Activated naive CD4-positive, alpha-beta T cell treated with anti-CD3 and anti-CD28 coated beads, Interleukin-2, amount 50 U/mL, for 72 hours (primary cell): ENCODE measurements around the gene NAT9. TPM values are rescaled to one million over a fixed set of nuclear protein-coding genes. Genes with fewer than 3 reads are reported as not detected.

Experiments
- ATAC-seq, 2 donors: fragments of 150-1000 bp; cut with Tn5 transposase; 2 replicates each; pipeline ENCODE4 v1.10.0; 2021; ENCODE audit warnings: mild to moderate bottlenecking in 2 of 2, moderate library complexity in 2 of 2
- DNase-seq, 2 donors: peaks; one replicate each; pipeline ENCODE4 v3.0.0; 2021 to 2022; ENCODE audit warnings: low spot score in 2 of 2
- H3K27ac Mint-ChIP-seq, 2 donors: one replicate each; pipeline ENCODE4 v1.8.0; 2022; ENCODE audit warnings: mild to moderate bottlenecking in 2 of 2, mixed read lengths in 2 of 2
- H3K36me3 Mint-ChIP-seq, 2 donors: one replicate each; pipeline ENCODE4 v1.8.0; 2022; ENCODE audit warnings: mixed read lengths in 2 of 2
- H3K9me3 Mint-ChIP-seq, 2 donors: one replicate each; pipeline ENCODE4 v1.8.0; 2022; ENCODE audit warnings: mixed read lengths in 2 of 2
- total RNA-seq, 2 donors: library from RNA; stranded (reverse); gene quantifications; one replicate each; pipeline ENCODE4 v1.2.3, GENCODE V29; 2022

Gene NAT9
- total RNA-seq, 2 donors from 2014 or later, result 38.2 to 57.2 TPM

DNA sequence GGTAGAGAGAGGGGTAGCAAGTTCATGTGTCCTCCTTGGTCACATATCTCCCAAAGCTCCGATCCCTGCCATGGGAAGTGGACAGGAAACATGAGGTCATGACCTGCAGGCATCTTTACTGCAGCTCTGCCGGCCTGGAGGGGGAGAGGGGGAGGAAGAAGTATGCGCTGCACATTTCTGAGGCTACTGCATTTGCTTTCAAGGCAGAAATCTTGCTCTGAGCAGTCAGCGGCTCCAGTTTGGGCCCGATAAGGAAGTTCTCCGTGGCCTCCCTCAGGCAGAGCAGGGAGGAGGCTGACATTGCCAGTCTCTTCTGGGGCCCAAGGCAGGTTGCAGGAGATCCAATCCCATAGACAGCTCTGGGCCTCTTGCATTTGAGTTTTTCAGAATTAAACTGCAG, 29.2 kb downstream of the NAT9 start:
- H3K36me3 Mint-ChIP-seq, result peaks cover 19 to 28% of the 10 kb centered on the region in 2 donors
- DNase-seq (no peak), ATAC-seq (no peak)
- no peak overlapping the region for H3K27ac Mint-ChIP-seq
- H3K9me3 Mint-ChIP-seq, result peaks cover 0 to 10% of the 10 kb centered on the region in 2 donors

DNA sequence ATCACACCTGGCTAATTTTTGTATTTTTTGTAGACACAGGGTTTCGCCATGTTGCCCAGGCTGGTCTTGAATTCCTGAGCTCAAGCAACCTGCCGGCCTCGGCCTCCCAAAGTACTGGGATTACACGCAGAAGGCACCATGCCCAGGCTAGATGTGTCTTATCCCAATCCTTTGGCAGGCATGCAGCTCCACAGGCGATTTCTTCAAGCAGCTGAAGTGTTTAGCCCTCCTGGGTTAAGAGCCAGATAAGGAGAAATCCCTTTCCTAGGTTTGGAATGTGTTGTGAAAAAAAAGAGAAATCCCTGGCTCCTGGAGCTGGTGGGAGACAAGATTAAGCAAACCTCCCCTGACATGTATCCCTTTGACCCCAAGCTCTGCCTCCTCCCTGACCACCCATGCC, 29.8 kb downstream of the NAT9 start:
- H3K36me3 Mint-ChIP-seq, result peaks cover 18 to 24% of the 10 kb centered on the region in 2 donors
- peaks cover 0 to 10% of the 10 kb centered on the region in 2 donors for H3K9me3 Mint-ChIP-seq
- H3K27ac Mint-ChIP-seq, result no peak overlapping the region
- ATAC-seq, result no peak
- DNase-seq, result no peak

DNA sequence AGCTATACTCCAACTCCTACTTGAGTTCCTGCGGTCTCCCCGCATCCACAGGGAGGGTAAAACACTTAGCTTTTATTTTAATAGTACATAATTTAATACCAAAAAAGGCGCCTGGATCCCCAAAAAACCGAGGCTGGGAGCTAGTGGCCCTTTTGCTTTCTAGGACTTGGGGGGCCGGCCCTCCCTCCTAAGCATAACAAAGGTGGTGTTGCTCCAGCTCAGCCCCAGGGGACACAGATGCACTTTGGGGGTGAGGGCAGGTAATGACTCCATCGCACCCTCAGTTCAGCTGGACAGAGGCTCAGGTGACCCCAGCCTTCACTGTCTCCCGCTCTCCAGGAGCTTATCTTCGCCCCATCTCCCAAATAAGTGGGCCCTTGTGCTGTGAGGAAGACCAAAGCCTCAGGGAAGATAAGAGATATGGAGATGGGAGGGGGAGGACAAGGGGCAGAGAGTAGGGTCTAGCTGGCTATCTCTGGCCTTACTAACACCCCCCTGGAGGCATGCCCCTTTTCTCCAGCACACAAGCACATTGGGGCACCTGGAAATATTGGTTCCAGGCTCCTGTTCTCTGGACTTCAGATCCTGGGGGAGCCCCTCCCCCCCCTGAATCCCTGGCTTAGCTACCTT, 30.5 kb downstream of the NAT9 start:
- ATAC-seq (no peak), DNase-seq (no peak)
- Mint-ChIP-seq H3K27ac (no peak overlapping the region), H3K36me3 (peaks cover 11 to 18% of the 10 kb centered on the region in 2 donors), H3K9me3 (peaks cover 0 to 10% of the 10 kb centered on the region in 2 donors)

DNA sequence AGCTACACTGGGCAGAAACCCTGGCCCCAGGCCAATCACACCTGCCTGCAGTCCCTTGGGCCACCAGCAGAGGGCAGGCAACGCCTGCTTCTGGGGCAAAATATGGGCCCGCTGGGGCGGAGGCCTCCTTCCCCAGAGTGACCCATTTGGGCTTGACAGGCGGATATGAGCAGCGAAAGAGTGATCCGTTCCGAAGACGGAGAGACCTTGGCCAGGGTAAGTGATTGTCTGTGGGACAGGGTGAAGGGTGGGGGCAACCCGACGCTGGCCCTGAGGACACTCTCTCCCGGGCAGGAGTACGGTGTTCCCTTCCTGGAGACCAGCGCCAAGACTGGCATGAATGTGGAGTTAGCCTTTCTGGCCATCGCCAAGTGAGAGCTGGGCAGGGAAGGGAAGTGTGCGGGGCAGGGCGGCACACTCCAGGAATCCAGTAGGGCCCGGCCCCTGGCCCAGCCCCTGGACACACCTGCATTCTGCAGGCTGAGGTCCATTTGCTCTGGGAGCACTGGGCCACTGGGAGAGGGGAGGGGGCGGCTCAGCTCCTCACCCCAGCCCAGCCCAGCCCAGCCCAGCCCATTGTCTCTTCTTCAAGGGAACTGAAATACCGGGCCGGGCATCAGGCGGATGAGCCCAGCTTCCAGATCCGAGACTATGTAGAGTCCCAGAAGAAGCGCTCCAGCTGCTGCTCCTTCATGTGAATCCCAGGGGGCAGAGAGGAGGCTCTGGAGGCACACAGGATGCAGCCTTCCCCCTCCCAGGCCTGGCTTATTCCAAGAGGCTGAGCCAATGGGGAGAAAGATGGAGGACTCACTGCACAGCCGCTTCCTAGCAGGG, 31.2 kb downstream of the NAT9 start:
- peaks cover 6 to 12% of the 10 kb centered on the region in 2 donors for H3K36me3 Mint-ChIP-seq
- ATAC-seq (peak; percentile 18 to 23), DNase-seq (peak; percentile 88 to 98)
- H3K9me3 Mint-ChIP-seq, result peaks cover 0 to 10% of the 10 kb centered on the region in 2 donors
- H3K27ac Mint-ChIP-seq, result peak overlapping the region in 1 of 2 donors; percentile 82

DNA sequence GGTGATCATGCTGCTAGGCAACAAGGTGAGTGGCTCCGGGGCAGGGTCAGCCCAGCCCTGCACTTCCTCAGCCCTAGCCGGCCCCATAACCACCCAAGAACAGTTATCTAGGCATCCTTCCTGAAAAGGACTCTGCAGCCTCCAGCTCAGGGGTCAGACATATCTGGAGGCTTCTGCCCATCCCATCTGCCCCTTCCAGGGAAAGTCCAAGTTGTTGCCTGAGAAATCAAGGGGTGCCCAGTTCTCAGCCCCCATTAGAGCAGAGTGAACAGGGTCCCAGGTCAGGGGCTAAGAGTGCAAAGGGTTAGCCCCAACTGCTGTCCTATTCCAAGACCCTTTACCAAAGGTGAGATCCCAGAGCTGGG, 31.8 kb downstream of the NAT9 start:
- H3K36me3 Mint-ChIP-seq, result peaks cover under 1 to 6% of the 10 kb centered on the region in 2 donors
- peak overlapping the region in 1 of 2 donors; percentile 82 for H3K27ac Mint-ChIP-seq
- peaks cover 0 to 10% of the 10 kb centered on the region in 2 donors for H3K9me3 Mint-ChIP-seq
- no peak for DNase-seq
- ATAC-seq, result no peak

DNA sequence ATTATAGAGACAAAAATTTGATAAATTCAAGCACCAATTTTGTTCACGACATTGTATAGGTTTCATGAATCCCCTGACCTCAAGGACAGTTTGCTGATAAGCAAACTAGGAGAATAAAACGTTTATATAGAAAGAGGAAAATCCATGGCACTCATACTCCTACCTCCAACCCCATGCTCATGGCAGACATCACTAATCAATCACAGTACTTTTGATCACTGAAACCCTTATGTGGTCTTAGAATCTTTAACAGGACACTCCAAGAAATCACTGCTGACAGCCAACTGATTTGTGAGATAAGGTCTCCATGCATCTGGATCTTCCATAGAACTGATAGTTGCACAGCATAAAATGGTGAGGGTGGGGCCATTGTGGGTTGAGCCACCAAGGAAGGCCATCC, 32.4 kb downstream of the NAT9 start:
- no peak for DNase-seq
- Mint-ChIP-seq H3K36me3 (peaks cover 0 to 5% of the 10 kb centered on the region in 2 donors), H3K9me3 (peaks cover 0 to 10% of the 10 kb centered on the region in 2 donors), H3K27ac (peak overlapping the region in 1 of 2 donors; percentile 76)
- no peak for ATAC-seq

DNA sequence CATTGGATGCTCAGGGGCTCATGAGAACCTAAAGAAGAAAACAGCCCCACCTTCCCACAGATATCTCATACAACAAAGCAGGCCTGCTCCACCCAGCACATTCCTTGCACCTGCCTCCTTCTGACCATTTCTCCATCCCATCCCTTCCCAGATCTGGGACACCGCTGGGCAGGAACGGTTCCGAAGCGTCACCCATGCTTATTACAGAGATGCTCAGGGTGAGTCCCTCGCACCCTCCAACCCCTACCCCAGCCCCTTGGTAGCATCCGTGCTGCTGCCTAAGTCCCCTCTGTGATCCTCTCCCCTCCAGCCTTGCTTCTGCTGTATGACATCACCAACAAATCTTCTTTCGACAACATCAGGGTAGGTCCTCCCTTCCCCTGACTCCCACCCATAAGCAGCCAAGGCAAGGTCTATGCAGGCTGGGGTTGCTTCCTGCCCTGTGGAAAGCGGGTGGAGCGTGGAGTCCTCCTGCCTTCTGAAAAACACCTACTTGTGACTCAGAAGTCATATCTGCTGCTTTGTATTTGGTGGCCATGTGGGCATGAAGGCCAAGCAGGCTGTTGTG, 33.1 kb downstream of the NAT9 start:
- Mint-ChIP-seq H3K36me3 (peaks cover 0 to 5% of the 10 kb centered on the region in 2 donors), H3K27ac (peak overlapping the region; percentile 40 to 76), H3K9me3 (peaks cover 0 to 10% of the 10 kb centered on the region in 2 donors)
- ATAC-seq (no peak), DNase-seq (no peak)

DNA sequence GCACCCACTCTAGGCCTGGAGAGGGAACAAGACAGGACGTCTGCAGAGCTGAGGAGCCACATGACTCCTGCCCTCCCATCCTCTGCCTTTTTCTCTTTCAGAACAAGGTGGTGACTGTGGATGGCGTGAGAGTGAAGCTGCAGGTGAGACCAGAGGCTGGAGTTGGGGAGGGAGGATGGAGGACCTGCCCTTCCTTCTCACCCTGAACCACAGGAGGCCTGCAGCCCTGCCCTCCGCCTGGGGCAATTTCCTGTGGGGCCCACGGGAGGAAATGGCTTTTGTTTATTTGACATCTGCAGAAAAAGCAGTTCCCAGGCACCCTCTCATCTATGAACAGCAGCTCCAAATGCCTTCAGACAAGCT, 34.0 kb downstream of the NAT9 start:
- peaks cover 0 to 5% of the 10 kb centered on the region in 2 donors for H3K36me3 Mint-ChIP-seq
- ATAC-seq, result peak; percentile 27
- H3K9me3 Mint-ChIP-seq, result peaks cover 0 to 10% of the 10 kb centered on the region in 2 donors
- peak overlapping the region; percentile 76 to 84 for H3K27ac Mint-ChIP-seq
- peak in 1 of 2 donors; percentile 67 for DNase-seq

DNA sequence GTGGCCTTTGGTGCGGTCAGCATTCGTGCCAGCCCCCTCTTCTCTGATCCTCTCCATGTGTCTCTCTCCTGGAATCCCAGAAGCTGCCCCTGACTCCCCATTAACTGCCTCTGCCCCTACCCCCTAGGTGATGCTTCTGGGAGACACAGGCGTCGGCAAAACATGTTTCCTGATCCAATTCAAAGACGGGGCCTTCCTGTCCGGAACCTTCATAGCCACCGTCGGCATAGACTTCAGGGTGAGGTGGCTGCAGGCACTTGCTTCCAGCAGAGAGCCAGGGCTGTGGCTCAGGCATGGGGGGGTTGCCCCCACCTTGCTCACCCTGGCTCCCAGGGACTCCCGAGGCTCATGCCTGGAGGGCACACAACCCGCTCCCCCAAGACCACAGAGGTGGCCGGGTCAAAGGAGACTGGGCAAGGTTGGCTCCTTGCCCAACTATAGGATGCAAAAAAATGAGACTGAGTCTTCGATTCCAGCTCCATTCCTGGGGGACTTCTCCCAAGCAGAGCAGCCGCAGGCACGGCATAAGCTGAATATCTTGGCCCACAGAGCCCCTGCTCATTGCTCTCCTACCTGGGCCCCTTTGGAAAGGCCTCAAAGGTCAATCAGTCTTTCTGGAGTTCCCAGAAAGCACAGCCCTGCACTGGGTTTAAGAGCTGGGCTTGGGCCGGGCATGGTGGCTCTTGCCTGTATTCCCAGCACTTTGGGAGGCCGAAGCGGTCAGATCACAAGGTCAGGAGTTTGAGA, 35.3 kb downstream of the NAT9 start:
- ATAC-seq (no peak), DNase-seq (no peak)
- Mint-ChIP-seq H3K27ac (peak overlapping the region in 1 of 2 donors; percentile 76), H3K9me3 (peaks cover 0 to 10% of the 10 kb centered on the region in 2 donors), H3K36me3 (peaks cover 0 to 5% of the 10 kb centered on the region in 2 donors)

DNA sequence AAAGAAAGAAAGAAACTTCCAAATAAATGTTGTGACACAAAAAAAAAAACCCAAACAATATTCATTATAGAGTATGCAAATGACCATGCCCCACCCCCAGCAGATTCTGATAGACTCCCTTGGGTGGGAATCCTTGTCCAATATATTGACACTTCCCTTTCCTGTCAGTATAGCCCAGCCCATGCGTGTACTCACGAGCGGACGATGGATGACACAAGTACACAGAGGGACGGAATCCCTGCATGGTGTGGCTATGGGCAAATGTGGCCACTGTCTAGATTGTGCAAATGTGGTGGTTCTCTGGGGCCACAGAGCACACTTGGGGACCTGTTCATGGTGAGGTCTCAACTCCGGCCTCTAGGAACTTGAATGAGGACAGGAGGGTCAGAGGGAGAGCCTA, 36.0 kb downstream of the NAT9 start:
- peaks cover 0 to 5% of the 10 kb centered on the region in 2 donors for H3K36me3 Mint-ChIP-seq
- ATAC-seq (no peak), DNase-seq (no peak)
- H3K27ac Mint-ChIP-seq, result no peak overlapping the region
- H3K9me3 Mint-ChIP-seq, result peaks cover 0 to 10% of the 10 kb centered on the region in 2 donors

DNA sequence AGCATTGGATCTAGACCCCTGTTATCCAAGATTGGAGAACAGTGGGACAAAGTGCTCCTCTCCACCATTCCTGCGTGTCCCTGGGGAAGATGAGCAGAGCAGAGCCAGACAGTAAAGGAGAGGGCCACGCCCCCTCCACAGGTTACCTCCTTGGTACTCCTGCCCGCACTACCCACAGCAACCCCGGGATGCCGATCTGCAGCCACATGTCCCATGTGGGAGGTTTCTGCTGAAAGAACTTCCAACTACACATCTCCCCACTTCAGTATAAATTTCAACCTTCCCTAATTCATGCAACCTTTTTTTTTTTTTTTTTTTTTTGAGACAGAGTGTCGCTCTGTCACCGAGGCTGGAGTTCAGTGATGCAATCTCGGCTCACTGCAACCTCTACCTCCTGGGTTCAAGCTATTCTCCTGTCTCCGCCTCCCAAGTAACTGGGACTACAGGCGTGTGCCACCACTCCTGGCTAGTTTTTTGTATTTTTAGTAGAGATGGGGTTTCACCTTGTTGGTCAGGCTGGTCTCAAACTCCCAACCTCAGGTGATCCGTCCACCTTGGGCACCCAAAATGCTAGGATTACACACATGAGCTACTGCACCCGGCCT, 36.8 kb downstream of the NAT9 start:
- peaks cover 0 to 5% of the 10 kb centered on the region in 2 donors for H3K36me3 Mint-ChIP-seq
- H3K9me3 Mint-ChIP-seq, result peaks cover 0 to 10% of the 10 kb centered on the region in 2 donors
- DNase-seq (no peak), ATAC-seq (no peak)
- peak overlapping the region; percentile 66 to 88 for H3K27ac Mint-ChIP-seq

DNA sequence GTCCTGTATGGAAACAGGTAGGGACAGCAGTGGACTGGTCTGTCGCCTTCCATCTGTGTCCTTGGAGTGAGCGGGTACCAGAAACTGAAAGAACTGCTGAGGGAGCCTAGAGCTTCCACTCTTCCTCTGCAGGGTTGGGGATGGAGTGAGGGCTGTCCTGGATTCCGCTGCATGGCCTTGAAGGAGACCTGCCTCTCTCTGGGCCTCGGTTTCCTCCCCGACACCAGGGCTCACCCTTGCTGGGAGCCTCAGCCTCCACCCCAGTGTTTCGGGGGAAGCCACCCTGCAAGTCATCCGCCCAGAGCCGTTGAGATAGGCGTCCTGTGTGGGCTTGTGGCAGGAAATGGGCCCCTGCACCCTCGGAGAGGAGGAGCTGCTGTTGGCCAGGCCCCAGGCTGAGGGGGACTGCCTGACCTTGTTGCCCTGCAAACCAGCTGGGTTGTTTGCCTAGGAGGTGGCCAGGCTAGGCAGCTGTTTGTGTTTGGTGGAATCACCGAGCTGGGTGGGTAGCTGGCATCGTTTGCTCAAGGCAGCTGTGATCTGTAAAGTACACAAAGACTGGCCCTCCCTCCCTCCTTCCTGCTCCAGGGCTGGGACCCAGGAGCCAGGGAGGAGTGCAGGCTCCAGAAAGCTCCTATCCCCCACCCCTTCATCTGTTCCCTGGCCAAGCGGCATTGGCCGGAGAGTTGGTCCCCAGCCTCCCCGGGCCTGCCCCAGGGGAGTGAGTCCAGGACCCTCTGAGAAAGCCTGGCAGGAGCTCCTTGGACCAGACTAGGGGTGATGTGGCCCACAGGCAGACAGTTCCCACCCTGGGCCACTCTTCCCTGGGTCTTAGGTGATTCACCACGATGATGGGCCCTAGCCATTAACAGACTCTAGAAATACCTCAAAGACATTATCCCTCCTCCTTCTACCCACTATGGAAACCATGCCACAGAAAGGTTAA, 37.8 kb downstream of the NAT9 start:
- H3K36me3 Mint-ChIP-seq, result no peaks in the 10 kb centered on the region
- DNase-seq (peak; percentile 67 to 84), ATAC-seq (peak; percentile 72 to 85)
- peaks cover 0 to 3% of the 10 kb centered on the region in 2 donors for H3K9me3 Mint-ChIP-seq
- H3K27ac Mint-ChIP-seq, result peak overlapping the region; percentile 50 to 66

DNA sequence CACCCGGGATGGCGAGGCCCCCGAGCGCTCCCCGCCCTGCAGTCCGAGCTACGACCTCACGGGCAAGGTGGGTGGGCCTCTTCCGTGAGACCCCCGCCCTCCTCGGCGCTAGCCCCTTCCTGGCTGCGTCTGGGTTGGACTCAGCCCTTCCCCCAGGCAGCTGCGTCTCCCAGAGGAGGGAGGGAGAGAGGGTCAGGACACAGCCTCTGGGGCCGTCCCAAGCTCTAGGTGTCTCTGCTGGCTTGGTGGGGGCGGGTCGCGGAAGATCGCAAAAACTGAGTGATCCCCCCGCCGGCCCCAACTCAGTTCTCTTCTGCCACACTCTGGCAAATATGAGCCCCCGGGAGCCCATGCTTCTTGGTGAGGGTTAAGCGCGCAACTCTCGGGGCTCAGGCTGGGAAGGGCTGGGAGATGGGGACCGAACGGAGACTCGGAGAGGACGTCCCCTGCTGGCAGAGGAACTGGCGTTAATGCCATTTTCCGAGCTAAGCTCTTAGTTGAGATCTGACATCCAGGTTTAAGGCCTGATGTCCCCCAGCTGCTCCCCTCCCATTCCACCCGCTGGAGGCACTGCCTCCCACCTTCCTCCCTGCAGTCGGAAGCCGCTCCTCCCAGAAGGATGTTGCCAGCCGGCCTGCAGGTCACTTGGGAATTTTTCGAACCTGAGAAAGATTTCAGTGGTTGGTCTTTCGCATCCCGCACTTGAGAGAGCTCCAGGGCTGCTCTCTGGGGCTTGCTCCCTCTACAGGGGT, 38.7 kb downstream of the NAT9 start:
- ATAC-seq (peak; percentile 19 to 45), DNase-seq (peak in 1 of 2 donors; percentile 58)
- no peaks in the 10 kb centered on the region for H3K9me3 Mint-ChIP-seq
- H3K27ac Mint-ChIP-seq, result peak overlapping the region in 1 of 2 donors; percentile 66
- no peaks in the 10 kb centered on the region for H3K36me3 Mint-ChIP-seq

DNA sequence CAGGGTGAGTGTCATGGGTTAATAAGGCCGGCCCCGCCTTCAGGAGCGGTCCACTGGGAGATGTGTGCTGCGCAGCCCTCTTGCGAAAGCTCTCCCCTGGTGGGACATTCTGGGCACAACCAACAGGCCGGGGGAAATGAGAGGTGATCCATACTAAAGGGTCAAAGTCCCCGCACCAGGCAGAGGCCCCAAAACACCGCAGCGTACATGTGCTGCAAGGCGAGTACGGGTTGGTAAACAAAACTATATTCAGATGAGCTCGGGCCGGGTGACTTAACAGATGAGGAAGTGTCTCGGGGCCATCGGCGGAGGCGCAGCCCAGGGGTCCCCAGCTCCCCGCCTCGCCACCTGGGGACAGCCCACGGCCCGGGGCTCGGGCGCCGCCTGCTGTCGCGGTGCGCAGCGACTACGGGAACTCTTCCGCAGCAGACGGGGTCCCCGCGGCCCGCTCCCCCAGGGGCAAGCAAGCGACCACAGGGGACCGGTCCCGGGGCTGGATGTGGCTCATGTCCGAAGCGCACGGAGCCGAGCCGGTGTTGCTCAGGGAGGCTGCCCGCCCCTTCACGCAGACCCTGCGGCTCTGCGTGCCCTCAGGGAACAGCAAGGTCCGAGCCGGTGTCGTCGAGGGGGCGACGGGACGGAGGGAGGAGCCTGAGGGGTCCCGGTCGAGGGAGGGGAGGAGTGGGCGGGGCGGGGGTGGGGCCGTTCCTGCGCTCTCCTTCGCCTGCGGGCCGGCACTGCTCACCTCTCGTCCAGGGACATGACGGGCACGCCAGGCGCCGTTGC, 39.4 kb downstream of the NAT9 start, which contains the start of gene RAB37:
RAB37 (plus strand) TSS at position 744 of the 786 bp plus-strand sequence; CDS start at position 761, 17 bp downstream.
- Mint-ChIP-seq H3K9me3 (no peaks in the 10 kb centered on the region), H3K36me3 (no peaks in the 10 kb centered on the region), H3K27ac (peak within 1 kb of the TSS in 1 of 2 donors; percentile 66)
- DNase-seq (no peak), ATAC-seq (peak; percentile 5 to 46)
